ENCODE data around the gene RALGDS. TPM values are rescaled to one million over a fixed set of nuclear protein-coding genes. Genes with fewer than 3 reads are reported as not detected.

RALGDS gene
- total and polyA plus RNA-seq, 9 of the 15 experiments (the other 6 are each of a cell fraction or from before 2014, with no cell fraction given) = 0.75 to 43.3 (median 27.1) TPM

DNA sequence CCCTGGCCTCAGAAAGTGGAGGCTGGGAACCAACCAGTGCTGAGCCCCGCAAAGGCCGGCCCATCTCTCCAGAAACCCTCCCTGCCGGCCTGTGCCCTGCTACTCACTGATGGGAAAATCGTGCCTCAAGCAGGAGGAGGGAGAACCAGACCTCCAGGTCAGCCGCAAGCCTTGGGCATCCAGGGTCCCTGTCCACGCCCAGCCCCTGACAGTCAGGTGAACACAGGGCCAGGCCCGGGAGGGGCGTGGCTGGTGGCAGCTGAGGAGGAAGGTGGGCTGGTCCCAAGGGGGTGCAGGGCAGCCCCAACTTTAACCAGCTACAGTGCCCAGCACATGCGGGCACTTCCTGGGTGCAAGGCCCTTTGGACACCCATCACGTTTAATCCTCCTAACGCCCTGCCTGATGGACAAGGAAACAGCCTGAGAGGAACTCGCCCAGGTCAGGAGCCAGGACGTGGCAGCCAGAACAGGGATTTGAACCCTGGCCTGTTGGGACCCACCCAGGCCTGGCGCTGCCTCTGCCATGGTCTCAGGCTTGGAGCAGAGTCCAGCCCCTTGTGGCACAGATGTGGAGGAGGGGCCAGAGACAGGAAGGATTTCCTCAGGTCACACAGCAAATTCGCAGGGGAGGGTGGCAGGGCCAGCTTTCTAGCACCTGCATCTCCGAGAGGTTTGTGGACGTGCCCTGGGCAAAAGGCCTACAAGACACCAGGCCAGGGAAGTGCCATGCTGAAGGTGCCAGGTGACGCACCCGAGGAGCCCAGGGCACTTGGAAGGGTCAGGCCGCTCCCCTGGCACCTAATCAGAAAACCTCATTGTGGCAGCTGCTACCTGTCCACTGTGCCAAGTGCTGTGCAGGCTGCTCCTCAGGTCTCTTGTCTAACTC lies 4.5 kb downstream of the RALGDS start:
- H3K4me2 ChIP-seq (ENCODE audit: insufficient read depth, low read length) = no peak overlapping the region
- peaks cover 38 to 94% of the 10 kb centered on the region in 2 experiments for H3K4me1 ChIP-seq (replicated peaks in 1 of 2; ENCODE audit: control insufficient read depth in 2 of 2, insufficient read depth in 2 of 2, low read length in 2 of 2)
- FAIRE-seq = no peak
- no peak overlapping the region for H3K4me3 ChIP-seq
- H2AFZ ChIP-seq (ENCODE audit: low read depth, low read length) = no peak overlapping the region
- BruUV-seq (replicated peaks) = no TSS peak
- peak overlapping the region in 1 of 2 experiments; percentile 85; a peak in 2 of 4 replicates for H3K9ac ChIP-seq (ENCODE audit: insufficient read depth in 1 of 2, low read depth in 2 of 2, low read length in 2 of 2)
- no peaks in the 10 kb centered on the region for H3K9me3 ChIP-seq (replicated peaks; ENCODE audit: control insufficient read depth, insufficient read depth, low read depth, low read length)
- in situ Hi-C loops (cut with MboI) = no loop called here
- DNase-seq (ENCODE audit: extremely low read depth in 1 of 4, low spot score in 3 of 4) = no peak
- POLR2A ChIA-PET = interaction anchor here (0.5 to 2.8 kb wide), 10 partner anchors 8 to 1233 kb away, joined by 3 to 12 read pairs (median 3); no protein-coding TSS in a partner anchor
- peaks cover 31% of the 10 kb centered on the region; the same call in 2 of the 3 replicates for H3K36me3 ChIP-seq (ENCODE audit: control insufficient read depth, insufficient read depth, low read length)
- WGBS (ENCODE audit: insufficient coverage, low coverage, missing lambda C conversion rate) = 92% methylated on average over 19 of the region's 20 CpGs
- no peak for ATAC-seq
- TF ChIP-seq PTTG1 (tag; IDR thresholded peaks at IDR 0.05; ENCODE audit: low read depth) = no peak
- intact Hi-C loops (cut with micrococcal nuclease) = no loop called here
- no peaks in the 10 kb centered on the region for H3K27me3 ChIP-seq (ENCODE audit: control insufficient read depth in 2 of 2, insufficient read depth in 2 of 2, low read length in 2 of 2)
- H3K79me2 ChIP-seq (ENCODE audit: control insufficient read depth, insufficient read depth, low read length) = peaks cover 93% of the 10 kb centered on the region
- H3K27ac ChIP-seq (ENCODE audit: extremely low read depth, low read depth, low read length) = no peak overlapping the region; the same call in 2 of the 3 replicates
- peaks cover 20% of the 10 kb centered on the region for H4K20me1 ChIP-seq (replicated peaks; ENCODE audit: control insufficient read depth, insufficient read depth, low read length)
- CTCF ChIA-PET (ENCODE audit: low intra/inter-chr PET ratio) = no interaction called here
- no peaks in the 10 kb centered on the region for H3K9me1 ChIP-seq (ENCODE audit: control insufficient read depth, insufficient read depth, low read length)

DNA sequence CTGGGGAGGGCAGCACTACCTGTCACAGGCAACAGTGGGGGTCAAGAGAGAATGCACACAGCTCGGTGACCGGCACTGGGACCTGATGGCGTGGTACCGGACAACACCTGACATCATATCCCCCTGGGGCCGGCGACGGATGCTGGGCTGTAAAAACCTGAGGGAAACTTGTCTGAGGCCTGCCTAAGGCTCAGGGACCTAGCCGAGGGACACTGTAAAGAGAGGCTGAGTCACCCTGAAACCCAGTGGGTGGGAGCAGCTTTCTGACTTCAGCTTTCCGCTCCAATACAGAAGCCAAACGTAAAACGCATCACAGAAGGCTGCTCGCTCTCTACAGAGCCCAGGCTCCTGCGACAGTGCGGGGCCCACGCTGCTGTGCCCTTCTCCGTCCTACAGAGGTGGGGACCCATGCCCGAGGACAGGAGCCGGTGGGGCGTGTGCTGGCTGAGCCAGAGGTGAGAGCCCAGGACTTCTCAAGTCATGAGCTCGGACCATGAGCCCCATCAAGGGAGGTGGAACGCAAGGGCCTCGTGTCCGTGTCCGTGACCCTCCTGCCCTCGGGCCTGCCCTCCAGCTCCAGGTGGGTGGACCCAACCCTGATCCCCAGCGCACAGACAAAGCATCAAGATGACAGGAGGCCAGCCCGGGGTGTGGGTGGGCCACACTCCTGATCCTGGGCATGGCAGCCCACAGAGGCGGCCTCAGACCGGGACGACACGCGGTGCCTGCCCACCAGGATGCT lies 5.3 kb downstream of the RALGDS start:
- H3K4me3 ChIP-seq = no peak overlapping the region
- no peak overlapping the region for H2AFZ ChIP-seq (ENCODE audit: low read depth, low read length)
- intact Hi-C loops (cut with micrococcal nuclease) (no loop called here), in situ Hi-C loops (cut with MboI) (no loop called here)
- peak; percentile 26 for FAIRE-seq
- peaks cover 37% of the 10 kb centered on the region; the same call in 2 of the 3 replicates for H3K36me3 ChIP-seq (ENCODE audit: control insufficient read depth, insufficient read depth, low read length)
- H3K27me3 ChIP-seq (ENCODE audit: control insufficient read depth in 2 of 2, insufficient read depth in 2 of 2, low read length in 2 of 2) = no peaks in the 10 kb centered on the region
- no TSS peak for BruUV-seq (replicated peaks)
- H3K4me2 ChIP-seq (ENCODE audit: insufficient read depth, low read length) = no peak overlapping the region
- H3K79me2 ChIP-seq (ENCODE audit: control insufficient read depth, insufficient read depth, low read length) = peaks cover 88% of the 10 kb centered on the region
- peaks cover 35 to 88% of the 10 kb centered on the region in 2 experiments for H3K4me1 ChIP-seq (replicated peaks in 1 of 2; ENCODE audit: control insufficient read depth in 2 of 2, insufficient read depth in 2 of 2, low read length in 2 of 2)
- no peaks in the 10 kb centered on the region for H3K9me3 ChIP-seq (replicated peaks; ENCODE audit: control insufficient read depth, insufficient read depth, low read depth, low read length)
- CTCF ChIA-PET (ENCODE audit: low intra/inter-chr PET ratio) = no interaction called here
- peak; percentile 14; the same call in 1 of the 3 replicates for ATAC-seq
- 76% methylated on average over 25 of the region's 32 CpGs for WGBS (ENCODE audit: insufficient coverage, low coverage, missing lambda C conversion rate)
- peak overlapping the region; percentile 3; the same call in 1 of the 3 replicates for H3K27ac ChIP-seq (ENCODE audit: extremely low read depth, low read depth, low read length)
- no peaks in the 10 kb centered on the region for H3K9me1 ChIP-seq (ENCODE audit: control insufficient read depth, insufficient read depth, low read length)
- peak in 2 of 4 experiments; percentile 39 to 47 for DNase-seq (ENCODE audit: extremely low read depth in 1 of 4, low spot score in 3 of 4)
- peak overlapping the region in 1 of 2 experiments; percentile 85; a peak in 3 of 4 replicates for H3K9ac ChIP-seq (ENCODE audit: insufficient read depth in 1 of 2, low read depth in 2 of 2, low read length in 2 of 2)
- POLR2A ChIA-PET = interaction anchor here (0.5 to 1.7 kb wide), 8 partner anchors 10 to 268 kb away, joined by 3 to 7 read pairs (median 3); no protein-coding TSS in a partner anchor
- H4K20me1 ChIP-seq (replicated peaks; ENCODE audit: control insufficient read depth, insufficient read depth, low read length) = peaks cover 20% of the 10 kb centered on the region
- TF ChIP-seq PTTG1 (tag; IDR thresholded peaks at IDR 0.05; ENCODE audit: low read depth) (no peak), GATA2 (CRISPR knock-in tag; IDR thresholded peaks at IDR 0.05) (no peak), RBM22 (IDR thresholded peaks at IDR 0.05; ENCODE audit: low read depth, low read length, poor library complexity, severe bottlenecking) (peak; percentile 36), RBFOX2 (IDR thresholded peaks at IDR 0.05; ENCODE audit: low read depth, low read length) (peak; percentile 28; the same call in 1 of the 2 replicates)
- TF ChIP-seq, protein P1, sequence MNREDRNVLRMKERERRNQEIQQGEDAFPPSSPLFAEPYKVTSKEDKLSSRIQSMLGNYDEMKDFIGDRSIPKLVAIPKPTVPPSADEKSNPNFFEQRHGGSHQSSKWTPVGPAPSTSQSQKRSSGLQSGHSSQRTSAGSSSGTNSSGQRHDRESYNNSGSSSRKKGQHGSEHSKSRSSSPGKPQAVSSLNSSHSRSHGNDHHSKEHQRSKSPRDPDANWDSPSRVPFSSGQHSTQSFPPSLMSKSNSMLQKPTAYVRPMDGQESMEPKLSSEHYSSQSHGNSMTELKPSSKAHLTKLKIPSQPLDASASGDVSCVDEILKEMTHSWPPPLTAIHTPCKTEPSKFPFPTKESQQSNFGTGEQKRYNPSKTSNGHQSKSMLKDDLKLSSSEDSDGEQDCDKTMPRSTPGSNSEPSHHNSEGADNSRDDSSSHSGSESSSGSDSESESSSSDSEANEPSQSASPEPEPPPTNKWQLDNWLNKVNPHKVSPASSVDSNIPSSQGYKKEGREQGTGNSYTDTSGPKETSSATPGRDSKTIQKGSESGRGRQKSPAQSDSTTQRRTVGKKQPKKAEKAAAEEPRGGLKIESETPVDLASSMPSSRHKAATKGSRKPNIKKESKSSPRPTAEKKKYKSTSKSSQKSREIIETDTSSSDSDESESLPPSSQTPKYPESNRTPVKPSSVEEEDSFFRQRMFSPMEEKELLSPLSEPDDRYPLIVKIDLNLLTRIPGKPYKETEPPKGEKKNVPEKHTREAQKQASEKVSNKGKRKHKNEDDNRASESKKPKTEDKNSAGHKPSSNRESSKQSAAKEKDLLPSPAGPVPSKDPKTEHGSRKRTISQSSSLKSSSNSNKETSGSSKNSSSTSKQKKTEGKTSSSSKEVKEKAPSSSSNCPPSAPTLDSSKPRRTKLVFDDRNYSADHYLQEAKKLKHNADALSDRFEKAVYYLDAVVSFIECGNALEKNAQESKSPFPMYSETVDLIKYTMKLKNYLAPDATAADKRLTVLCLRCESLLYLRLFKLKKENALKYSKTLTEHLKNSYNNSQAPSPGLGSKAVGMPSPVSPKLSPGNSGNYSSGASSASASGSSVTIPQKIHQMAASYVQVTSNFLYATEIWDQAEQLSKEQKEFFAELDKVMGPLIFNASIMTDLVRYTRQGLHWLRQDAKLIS (CRISPR knock-in tag; IDR thresholded peaks at IDR 0.05) = no peak
- TF ChIP-seq, protein P2, sequence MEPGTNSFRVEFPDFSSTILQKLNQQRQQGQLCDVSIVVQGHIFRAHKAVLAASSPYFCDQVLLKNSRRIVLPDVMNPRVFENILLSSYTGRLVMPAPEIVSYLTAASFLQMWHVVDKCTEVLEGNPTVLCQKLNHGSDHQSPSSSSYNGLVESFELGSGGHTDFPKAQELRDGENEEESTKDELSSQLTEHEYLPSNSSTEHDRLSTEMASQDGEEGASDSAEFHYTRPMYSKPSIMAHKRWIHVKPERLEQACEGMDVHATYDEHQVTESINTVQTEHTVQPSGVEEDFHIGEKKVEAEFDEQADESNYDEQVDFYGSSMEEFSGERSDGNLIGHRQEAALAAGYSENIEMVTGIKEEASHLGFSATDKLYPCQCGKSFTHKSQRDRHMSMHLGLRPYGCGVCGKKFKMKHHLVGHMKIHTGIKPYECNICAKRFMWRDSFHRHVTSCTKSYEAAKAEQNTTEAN (CRISPR knock-in tag; IDR thresholded peaks at IDR 0.05) = no peak
